ENCODE results near the gene OR52E8.

OR52E8 gene

GRCh38 chr11:5857590-5857989 lies at the start of gene OR52E8:
Gene OR52E8 (minus strand): TSS chr11:5857690. CDS start chr11:5857690, 0 bp downstream.
- no peak for DNase-seq

GRCh38 chr11:5899534-5899933 lies 42.0 kb upstream of the OR52E8 start:
- DNase-seq, result no peak

GRCh38 chr11:5892908-5893307 lies 35.4 kb upstream of the OR52E8 start, which contains the start of gene OR52E5:
Gene OR52E5 (plus strand): TSS chr11:5893208. CDS start chr11:5900777, 7,569 bp downstream.
- no peak for DNase-seq

DNA sequence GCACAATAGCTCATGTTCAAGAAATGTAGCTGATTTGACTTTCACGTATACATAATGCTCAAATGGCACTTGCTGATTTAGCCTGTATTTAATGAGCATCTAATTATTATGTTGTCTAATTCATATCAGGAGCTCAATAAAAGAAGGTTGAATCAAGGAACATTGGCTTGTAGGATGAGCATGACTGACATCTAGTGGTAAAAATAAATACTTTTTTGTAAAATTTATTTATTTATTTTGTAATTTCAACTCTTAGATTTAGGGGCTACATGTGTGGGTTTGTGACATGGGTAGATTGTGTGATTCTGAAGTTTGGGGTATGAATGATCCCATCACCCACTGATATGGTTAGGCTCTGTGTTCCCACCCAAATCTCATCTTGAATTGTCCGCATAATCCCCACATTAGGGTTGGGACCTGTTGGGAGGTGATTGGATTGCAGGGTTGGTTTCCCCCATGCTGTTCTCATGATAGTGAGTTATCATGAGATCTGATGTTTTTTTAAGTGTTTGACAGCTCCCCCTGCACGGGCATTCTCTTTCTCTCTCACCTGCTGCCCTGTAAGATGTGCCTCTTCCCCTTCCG lies 33.8 kb upstream of the OR52E8 start:
- DNase-seq, result peak; percentile 2

DNA sequence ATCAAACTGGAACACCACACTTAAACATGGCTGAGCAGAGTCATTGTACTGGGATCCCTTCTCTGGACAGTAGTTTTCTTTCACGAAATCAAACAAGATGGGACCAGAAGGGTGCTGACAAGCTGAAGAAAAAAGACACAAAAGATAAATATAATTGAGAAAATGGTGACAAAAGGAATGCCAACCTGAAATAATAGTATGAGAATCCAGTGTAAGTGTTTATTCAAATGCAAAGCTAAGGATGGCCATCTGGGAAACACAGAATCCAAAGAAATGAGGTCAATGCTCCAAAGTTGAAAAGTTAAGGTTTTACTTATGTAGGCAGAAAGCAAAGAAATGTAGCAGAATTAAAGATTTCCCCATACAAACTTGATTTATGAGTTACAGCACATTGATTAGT lies 30.2 kb upstream of the OR52E8 start:
- DNase-seq, result no peak

- DNase-seq, result no peak
Measured at GRCh38 chr11:5887172-5887571, 29.7 kb upstream of the OR52E8 start.

- DNase-seq, result no peak
Measured at GRCh38 chr11:5881756-5882155, 24.3 kb upstream of the OR52E8 start.

DNA sequence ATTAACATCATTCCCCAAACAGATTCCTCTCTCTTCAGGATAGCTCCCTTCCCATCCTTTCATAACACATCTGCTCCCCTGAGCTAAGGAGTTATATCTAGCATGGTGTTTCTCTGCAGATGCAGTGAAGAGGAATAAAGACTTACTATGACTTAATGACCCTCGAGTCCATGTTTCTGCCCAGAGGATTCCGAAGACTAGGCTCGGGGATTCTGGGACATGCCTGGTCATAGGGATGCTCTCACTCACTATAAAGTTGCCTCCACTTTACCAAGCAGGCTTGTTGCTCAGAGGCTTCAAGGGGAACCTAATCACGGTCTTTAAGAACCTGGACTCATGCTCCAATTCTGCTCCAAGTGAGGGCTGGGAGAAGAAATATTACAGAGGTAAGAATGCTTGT lies 22.8 kb upstream of the OR52E8 start, which contains the start of gene OR52E4:
OR52E4 (plus strand) TSS at position 301 of the 400 bp plus-strand sequence. CDS start 3,664 bp downstream, outside the sequence.
- DNase-seq, result no peak

GRCh38 chr11:5878564-5878963 lies 21.1 kb upstream of the OR52E8 start:
- no peak for DNase-seq

GRCh38 chr11:5865826-5866225 lies 8.3 kb upstream of the OR52E8 start:
- DNase-seq, result no peak

GRCh38 chr11:5851002-5851401 lies 6.5 kb downstream of the OR52E8 start:
- no peak for DNase-seq

DNA sequence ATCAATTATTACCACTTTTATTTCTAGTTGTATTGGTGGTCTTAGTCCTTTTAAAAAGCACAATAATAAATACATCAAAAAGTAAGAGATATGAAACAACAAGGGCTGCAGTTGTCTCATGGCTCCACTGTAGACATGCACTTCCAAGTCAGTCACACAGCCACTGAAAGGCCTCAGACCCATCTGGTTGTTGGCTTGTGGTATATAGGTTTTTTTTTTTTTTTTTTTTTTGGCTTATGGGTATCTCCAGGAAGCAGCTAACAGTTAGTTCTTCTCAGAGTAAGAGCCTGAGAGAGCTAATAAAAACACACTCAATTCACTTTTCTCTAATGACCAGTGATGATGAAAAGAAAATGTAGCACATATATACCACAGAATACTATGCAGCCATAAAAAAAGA lies 9.8 kb downstream of the OR52E8 start:
- no peak for DNase-seq

GRCh38 chr11:5846701-5847100 lies 10.8 kb downstream of the OR52E8 start:
- no peak for DNase-seq

DNA sequence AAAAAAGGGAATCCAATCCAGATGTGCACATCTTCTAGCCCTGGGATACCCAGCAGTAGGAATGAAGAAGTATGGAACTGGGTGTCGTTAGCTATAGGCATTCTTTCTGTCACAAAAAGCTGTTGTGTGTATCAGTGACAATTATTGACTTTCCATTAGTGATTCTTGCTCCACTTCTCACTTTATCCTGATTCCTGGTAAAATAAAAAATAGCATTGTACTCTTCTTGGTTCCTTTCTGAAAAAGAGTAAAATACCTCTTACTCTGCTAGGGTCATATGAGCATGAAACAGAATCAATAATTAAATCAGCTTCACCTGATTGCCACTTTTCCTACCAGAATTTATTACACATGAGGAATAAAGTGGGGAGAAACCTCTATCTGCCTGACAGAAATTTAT lies 15.7 kb downstream of the OR52E8 start, which contains the start of gene OR52E6:
OR52E6 (minus strand) TSS at position 101 of the 400 bp plus-strand sequence; CDS start at position 101, 0 bp downstream.
- DNase-seq, result no peak

GRCh38 chr11:5837695-5838094 lies 19.8 kb downstream of the OR52E8 start:
- DNase-seq, result no peak

DNA sequence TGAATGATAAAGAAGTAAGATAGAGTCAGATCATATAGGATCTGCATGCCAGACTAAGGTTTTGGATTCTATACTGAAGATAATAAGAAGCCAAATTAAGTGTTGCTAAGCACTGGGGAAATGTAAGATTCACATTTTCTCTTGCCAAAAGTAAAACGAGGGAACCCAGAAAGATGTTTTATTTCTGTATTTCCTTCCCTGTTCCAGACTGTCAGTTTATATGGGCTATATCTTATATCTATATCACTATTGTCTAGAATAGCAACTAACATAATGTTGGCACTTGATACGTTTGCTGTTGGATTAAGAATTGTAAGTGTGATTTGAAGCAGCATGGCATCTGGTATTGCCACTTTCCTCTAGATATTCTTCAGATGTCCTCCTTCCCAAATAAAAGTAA lies 24.0 kb downstream of the OR52E8 start:
- no peak for DNase-seq

GRCh38 chr11:5831196-5831829 lies 26.2 kb downstream of the OR52E8 start:
- DNase-seq, result no peak

DNA sequence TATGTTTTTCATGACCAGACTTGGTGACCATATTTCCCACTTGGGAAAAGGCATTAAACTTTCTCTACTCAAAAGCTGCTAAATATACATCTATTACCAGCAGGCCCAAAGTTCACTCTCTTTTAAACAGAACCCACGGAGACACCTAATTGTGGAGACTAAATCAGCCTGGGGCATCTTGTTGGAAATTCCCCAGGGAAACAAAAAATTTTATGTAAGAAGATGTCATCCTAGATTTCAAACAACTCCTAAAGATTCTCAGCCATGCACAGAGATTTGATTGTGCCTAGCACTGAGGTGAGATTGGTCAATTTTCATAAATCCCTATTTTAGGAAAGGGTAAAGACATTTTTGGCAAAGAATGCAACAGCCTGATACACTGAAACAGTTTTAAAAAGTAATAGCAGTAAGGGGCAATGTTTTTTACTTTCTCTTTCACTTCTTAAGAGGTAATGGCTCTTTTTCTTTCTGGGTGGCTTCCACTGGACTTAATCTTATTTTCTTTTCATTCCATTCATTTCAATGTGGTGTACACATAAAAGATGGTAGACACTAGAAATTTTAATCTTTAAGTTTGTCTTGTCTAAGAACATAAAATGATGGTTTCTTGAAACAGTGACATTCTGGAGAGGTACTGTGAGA lies 39.1 kb downstream of the OR52E8 start:
- DNase-seq, result no peak

DNA sequence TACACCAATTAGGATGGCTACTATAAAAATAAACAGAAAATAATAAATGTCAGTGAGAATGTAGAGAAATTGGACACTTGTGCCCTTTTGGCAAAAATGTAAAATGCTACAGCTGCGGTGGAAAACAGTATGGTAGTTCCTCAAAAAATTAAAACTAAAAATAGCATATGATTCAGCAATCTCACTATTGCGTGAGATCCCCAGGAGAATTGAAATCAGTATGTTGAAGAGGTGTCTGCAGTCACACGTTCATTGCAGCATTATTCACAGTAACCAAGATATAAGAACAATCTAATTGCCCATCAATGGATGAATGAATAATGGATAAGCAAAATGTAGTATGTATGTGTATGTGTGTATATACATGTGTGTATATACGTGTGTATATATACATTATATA lies 42.0 kb downstream of the OR52E8 start:
- DNase-seq, result no peak

DNA sequence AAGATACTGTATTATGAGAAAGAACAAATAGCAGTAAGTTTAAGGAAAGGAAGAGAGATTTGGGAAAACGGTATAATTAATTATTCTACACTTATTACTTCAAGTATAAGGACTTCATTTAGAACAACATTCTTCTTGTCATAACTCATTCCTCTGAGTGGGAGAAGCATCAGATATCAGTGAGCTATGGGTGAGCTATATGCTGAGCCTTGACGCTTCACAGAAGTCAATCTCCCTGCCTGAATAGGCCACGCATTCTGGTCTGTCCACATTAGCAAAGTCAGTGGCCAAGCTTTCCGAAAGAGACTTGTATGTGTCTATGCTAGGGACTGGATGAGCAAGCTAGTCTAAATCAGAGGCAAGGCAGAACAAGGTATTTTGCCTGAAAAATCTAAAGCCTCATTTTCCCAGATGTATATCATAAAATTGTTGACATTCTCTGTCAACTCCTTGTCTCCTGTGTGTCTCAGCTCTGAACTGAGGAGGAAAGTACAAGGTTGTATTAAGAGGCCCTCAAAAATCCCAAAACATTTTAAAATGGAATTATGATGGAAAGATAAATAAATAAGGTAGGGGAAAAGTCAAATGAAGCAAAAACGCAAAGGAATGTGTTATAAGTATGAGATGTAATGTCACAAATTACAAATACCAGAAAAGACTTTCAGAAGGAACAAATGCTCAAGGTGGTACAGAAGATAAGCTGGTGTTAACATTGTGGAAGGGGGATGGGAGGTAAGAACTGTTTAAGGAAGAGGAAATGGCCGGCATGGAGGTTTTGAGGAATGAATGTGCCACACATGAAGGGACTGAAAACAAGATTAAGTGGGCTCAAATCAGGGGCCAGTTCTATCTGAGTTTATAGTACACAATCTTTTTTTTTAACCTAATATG lies 47.3 kb downstream of the OR52E8 start:
- no peak for DNase-seq

DNA sequence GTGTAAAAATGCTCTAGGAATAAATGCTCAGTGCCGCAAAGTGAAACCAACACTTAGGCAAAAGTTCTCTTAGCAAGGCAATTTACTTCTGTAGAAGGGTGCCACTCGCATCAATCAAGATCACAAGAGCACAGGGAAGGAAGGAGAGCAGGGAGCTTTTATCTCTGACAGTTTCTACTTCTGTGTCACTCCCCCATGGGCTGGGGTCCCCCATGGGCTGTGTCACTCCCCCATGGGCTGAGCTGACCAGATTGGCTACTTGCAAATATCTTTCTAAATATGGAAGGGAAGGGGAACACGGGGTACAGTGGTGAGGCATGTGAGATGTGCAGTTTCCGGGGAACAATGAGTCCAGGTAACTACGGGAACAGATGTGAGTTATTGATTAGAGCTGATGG lies 48.4 kb downstream of the OR52E8 start:
- DNase-seq, result no peak

- DNase-seq, result peak; percentile 11
Measured at GRCh38 chr11:5808500-5809121, 48.9 kb downstream of the OR52E8 start, which contains the start of gene OR52N2. Gene OR52N2 (plus strand): TSS chr11:5808924. CDS start chr11:5820336, 11,412 bp downstream.

Measured in DMS79 treated with DMSO at 0.1 percent for 48 hours (cell line).